HepG2 (cell line): ENCODE data around the gene CAPN12. TPM values are rescaled to one million over a fixed set of nuclear protein-coding genes. Genes with fewer than 3 reads are reported as not detected.

Experiments
- ATAC-seq: fragments of 200-7000 bp; cut with Tn5 transposase; 3 replicates; pipeline ENCODE4 v1.9.1; 2020; ENCODE audit warnings: mild to moderate bottlenecking, moderate library complexity
- BruUV-seq: library from RNA; stranded (reverse); fragments of 400-500 nt; replicated peaks from 2 replicates; lab custom pipeline; 2021; lab: Mats Ljungman, UMichigan
- CTCF ChIA-PET: fragments of 300-600 bp; formaldehyde crosslinking; extraction: SDS; loops from one replicate; lab custom pipeline; 2021; ENCODE audit warnings: low total read pairs, inconsistent platforms, low intra/inter-chr PET ratio; lab: Yijun Ruan, JAX
- POLR2A ChIA-PET: fragments of 350-600 bp; sonication (Branson Sonifier 250); formaldehyde crosslinking; loops from one replicate; lab custom pipeline; 2020; ENCODE audit warnings: antibody characterized with exemption, inconsistent platforms; lab: Yijun Ruan, JAX
- DNase-seq: peaks from one replicate; pipeline ENCODE4 v3.0.0-alpha.2; 2015; ENCODE audit warnings: low spot score
- FAIRE-seq: peaks from 3 replicates; lab custom pipeline; 2011; peaks lifted over from hg19 to GRCh38; lab: Jason Lieb, UNC
- H2AFZ ChIP-seq: one replicate; pipeline ENCODE4 v1.6.1; 2011; ENCODE audit warnings: low read length, inconsistent platforms
- H3K27ac ChIP-seq: fragments of 300-600 bp; 3 replicates; pipeline ENCODE4 v1.8.0; 2011; ENCODE audit warnings: mixed run types, mild to moderate bottlenecking, mixed read lengths, low read length, inconsistent platforms; ENCODE audit not compliant: insufficient read depth; ENCODE audit errors: extremely low read length
- H3K27me3 ChIP-seq, 2 experiments: fragments of 200-600 bp in 1 of 2; 2 replicates in 1 of 2; 3 replicates in 1 of 2; pipeline versions ENCODE4 v1.6.0 to v1.8.0; 2011; ENCODE audit warnings: low read length in 2 of 2, mild to moderate bottlenecking in 2 of 2, moderate library complexity in 2 of 2, inconsistent platforms in 1 of 2; ENCODE audit not compliant: insufficient read depth in 2 of 2, control insufficient read depth in 1 of 2
- H3K36me3 ChIP-seq, 2 experiments: fragments of 200-600 bp in 1 of 2; replicated peaks in 1 of 2; 2 replicates in 1 of 2; 3 replicates in 1 of 2; pipeline versions ENCODE4 v1.5.1 to v1.8.0; 2011; ENCODE audit warnings: low read length in 2 of 2, inconsistent platforms in 1 of 2; ENCODE audit not compliant: insufficient read depth in 2 of 2, control insufficient read depth in 1 of 2
- H3K4me1 ChIP-seq: 2 replicates; pipeline ENCODE4 v1.5.1; 2012; ENCODE audit warnings: low read length, inconsistent platforms; ENCODE audit not compliant: insufficient read depth
- H3K4me2 ChIP-seq: 2 replicates; pipeline ENCODE4 v1.6.0; 2011; ENCODE audit warnings: low read depth, low read length, inconsistent platforms
- H3K4me3 ChIP-seq, 3 experiments: fragments of 200-600 bp in 1 of 3; sonication (generic), shearing (Covaris generic) in 1 of 3; replicated peaks in 1 of 3; 2 replicates each; pipeline ENCODE4 v1.5.1; 2011 to 2016; ENCODE audit warnings: low read length in 3 of 3, inconsistent platforms in 2 of 3, low read depth in 2 of 3, mild to moderate bottlenecking in 2 of 3, control low read depth in 1 of 3, mixed read lengths in 1 of 3; ENCODE audit not compliant: insufficient read depth in 1 of 3
- H3K79me2 ChIP-seq: one replicate; pipeline ENCODE4 v1.6.1; 2011; ENCODE audit warnings: low read length, inconsistent platforms; ENCODE audit not compliant: insufficient read depth
- H3K9ac ChIP-seq: 2 replicates; pipeline ENCODE4 v1.6.0; 2011; ENCODE audit warnings: mild to moderate bottlenecking, low read depth, low read length, inconsistent platforms; ENCODE audit not compliant: insufficient read depth
- H3K9me3 ChIP-seq: 2 replicates; pipeline ENCODE4 v1.5.1; 2012; ENCODE audit warnings: mild to moderate bottlenecking, low read length
- H4K20me1 ChIP-seq: 2 replicates; pipeline ENCODE4 v1.6.0; 2011; ENCODE audit warnings: inconsistent platforms, mild to moderate bottlenecking, low read length, moderate library complexity; ENCODE audit not compliant: insufficient read depth
- CHCHD3 ChIP-seq: sonication (generic); formaldehyde crosslinking; IDR thresholded peaks from 2 replicates; pipeline ENCODE4 v1.8.0; 2022; ENCODE audit warnings: mild to moderate bottlenecking, missing genetic modification reagents, moderate library complexity
- CREM ChIP-seq, 2 experiments: sonication (generic) in 1 of 2; formaldehyde crosslinking in 1 of 2; IDR thresholded peaks; 2 replicates each; pipeline versions ENCODE4 v1.4.0 to v1.6.1; 2016 to 2020; ENCODE audit warnings: antibody characterized with exemption in 1 of 2, mild to moderate bottlenecking in 1 of 2, missing genetic modification reagents in 1 of 2
- CSRNP2 ChIP-seq: sonication (generic); formaldehyde crosslinking; conservative IDR thresholded peaks from 2 replicates; pipeline ENCODE4 v1.8.0; 2022; ENCODE audit warnings: low read depth, missing genetic modification reagents
- DZIP1 ChIP-seq: sonication (generic); formaldehyde crosslinking; IDR thresholded peaks from 2 replicates; pipeline ENCODE4 v1.5.0; 2020; ENCODE audit warnings: mild to moderate bottlenecking, missing genetic modification reagents
- HNRNPL ChIP-seq: fragments of 200-400 bp; formaldehyde crosslinking; IDR thresholded peaks from 2 replicates; pipeline ENCODE4 v1.6.1; 2017; ENCODE audit warnings: mild to moderate bottlenecking, low read depth, low read length
- HOXD1 ChIP-seq: sonication (generic); formaldehyde crosslinking; IDR thresholded peaks from 2 replicates; pipeline ENCODE4 v1.5.0; 2020; ENCODE audit warnings: missing genetic modification reagents
- NONO ChIP-seq, 2 experiments: fragments of 450-650 bp in 1 of 2; sonication (generic) in 1 of 2; formaldehyde crosslinking in 1 of 2; IDR thresholded peaks in 1 of 2; conservative IDR thresholded peaks in 1 of 2; 2 replicates each; pipeline versions ENCODE4 v1.6.1 to v1.8.0; 2017 to 2022; ENCODE audit warnings: mild to moderate bottlenecking in 1 of 2, missing genetic modification reagents in 1 of 2, moderate library complexity in 1 of 2
- RAD21 ChIP-seq: fragments of 450-650 bp; formaldehyde crosslinking; IDR thresholded peaks from 2 replicates; pipeline ENCODE4 v1.5.0; 2020; ENCODE audit warnings: mild to moderate bottlenecking
- SCMH1 ChIP-seq: sonication (generic); formaldehyde crosslinking; IDR thresholded peaks from 2 replicates; pipeline ENCODE4 v1.9.0; 2021; ENCODE audit warnings: missing genetic modification reagents, mild to moderate bottlenecking, borderline replicate concordance
- STAG1 ChIP-seq: sonication (generic); formaldehyde crosslinking; IDR thresholded peaks from 2 replicates; pipeline ENCODE4 v1.4.0; 2020; ENCODE audit warnings: missing genetic modification reagents
- ZFP82 ChIP-seq: sonication (generic); formaldehyde crosslinking; IDR thresholded peaks from 2 replicates; pipeline ENCODE4 v1.5.1; 2020; ENCODE audit warnings: mild to moderate bottlenecking, missing genetic modification reagents, borderline replicate concordance
- ZKSCAN5 ChIP-seq: sonication (generic); formaldehyde crosslinking; IDR thresholded peaks from 2 replicates; pipeline ENCODE4 v1.5.1; 2020; ENCODE audit warnings: mild to moderate bottlenecking, missing genetic modification reagents
- ZMYM4 ChIP-seq: sonication (generic); formaldehyde crosslinking; IDR thresholded peaks from 2 replicates; pipeline ENCODE4 v1.8.1; 2023; ENCODE audit warnings: mild to moderate bottlenecking, missing genetic modification reagents
- ZNF597 ChIP-seq: sonication (generic); formaldehyde crosslinking; IDR thresholded peaks from 2 replicates; pipeline ENCODE4 v1.5.0; 2020; ENCODE audit warnings: missing genetic modification reagents
- WGBS: methylation state at CpG from one replicate; pipeline ENCODE4 v1.1.6; 2017; ENCODE audit warnings: low lambda C conversion rate; 5-methylcytosine and 5-hydroxymethylcytosine counted together
- in situ Hi-C: cut with HindIII; loops from 2 replicates; pipeline ENCODE4 v1.10.0; 2017; ENCODE audit warnings: low pct_unique_long_range_greater_than_20kb; ENCODE audit not compliant: extremely low pct_ligation_motif_present
- intact Hi-C: fragments of 100-400 bp; cut with micrococcal nuclease; formaldehyde crosslinking; loops from one replicate; pipeline ENCODE4 v1.10.0; 2022; ENCODE audit not compliant: unreplicated experiment
- polyA plus RNA-seq, 8 experiments: library from polyadenylated mRNA; depleted of rRNA in 3 of 8; stranded (reverse) in 7 of 8; unstranded in 1 of 8; fragments of >200 nt; fragmentation: Illumina TruSeq in 4 of 8; extraction: Trizol in 4 of 8; gene quantifications; 2 replicates each; pipeline versions ENCODE4 v1.2.1 to v1.2.3, GENCODE V29; 2011 to 2016; ENCODE audit warnings: low read depth in 4 of 8, missing spikeins in 1 of 8, mixed read lengths in 1 of 8; ENCODE audit not compliant: insufficient read depth in 1 of 8
- total RNA-seq, 5 experiments: library from RNA; depleted of rRNA; stranded (reverse); fragments of >200 nt; fragmentation: Illumina TruSeq; extraction: Trizol; gene quantifications; 2 replicates each; pipeline ENCODE4 v1.2.3, GENCODE V29; 2016; ENCODE audit warnings: low read depth in 1 of 5

CAPN12 gene
- total and polyA plus RNA-seq, 2 of the 13 experiments (the other 11 are each of a cell fraction or from before 2014, with no cell fraction given): 1.6 to 13.6 TPM

GRCh38 chr19:38718747-38719543, 25.3 kb downstream of the CAPN12 start (continued):
- TF ChIP-seq DZIP1 (CRISPR knock-in tag) (0 out of 2 replicates have a peak, but pooled peaks have one; percentile 49), RAD21 (CRISPR knock-in tag) (peak; percentile 46; the same call in 1 of the 2 replicates), STAG1 (CRISPR knock-in tag) (peak; percentile 38), HNRNPL (0 out of 2 replicates have a peak, but pooled peaks have one; percentile 36)
- TF ChIP-seq, all 625 proteins: peak for 12

- peaks cover 44% of the 10 kb centered on the region for H3K4me1 ChIP-seq
- ChIA-PET CTCF (no interaction called here), POLR2A (interaction anchor here (1.2 kb wide), 1 partner anchor 71 kb away, joined by 4 read pairs; the partner anchor contains the start of gene ACTN4)
- H3K4me2 ChIP-seq: no peak overlapping the region
- no peak overlapping the region for H3K4me3 ChIP-seq
- no peaks in the 10 kb centered on the region for H3K79me2 ChIP-seq
- no peaks in the 10 kb centered on the region for H4K20me1 ChIP-seq
- DNase-seq (no peak), ATAC-seq (no peak), FAIRE-seq (no peak)
- no peak overlapping the region for H3K27ac ChIP-seq
- no peaks in the 10 kb centered on the region for H3K27me3 ChIP-seq
- H3K9me3 ChIP-seq: no peaks in the 10 kb centered on the region
- no peak overlapping the region for H3K9ac ChIP-seq
- peaks cover 35 to 61% of the 10 kb centered on the region in 2 experiments; a peak in 4 of 5 replicates for H3K36me3 ChIP-seq
- no peak overlapping the region for H2AFZ ChIP-seq
- in situ Hi-C loops: no loop called here
- intact Hi-C loops: no loop called here
- BruUV-seq: no TSS peak
- WGBS: 98% methylated on average over 10 of the region's 11 CpGs
- TF ChIP-seq NONO (IDR thresholded peaks at IDR 0.05): no peak
- no peak for TF ChIP-seq NONO (CRISPR knock-in tag; conservative IDR thresholded peaks at IDR 0.05)
- TF ChIP-seq ZFP82: no peak
- no peak for TF ChIP-seq ZMYM4 (CRISPR knock-in tag)
- TF ChIP-seq CREM (IDR thresholded peaks at IDR 0.05): no peak
- TF ChIP-seq CREM (CRISPR knock-in tag; IDR thresholded peaks at IDR 0.05): no peak
- no peak for TF ChIP-seq CSRNP2 (CRISPR knock-in tag)
- TF ChIP-seq SCMH1: no peak
- TF ChIP-seq ZKSCAN5 (CRISPR knock-in tag): no peak
- TF ChIP-seq ZNF597: no peak
- no peak for TF ChIP-seq HOXD1
- TF ChIP-seq CHCHD3: no peak
Measured at GRCh38 chr19:38717855-38718254, 26.4 kb downstream of the CAPN12 start.
